Measurements from ENCODE around the gene HELZ2.
"Not testable (repeated sequence)": the region's sequence is repeated elsewhere in the genome, so short reads cannot be mapped to it uniquely, and the experiment has no call there.

The HELZ2 gene

GRCh38 chr20:63565699-63566335 is 8.2 kb downstream of the HELZ2 start:
- no peak for DNase-seq

GRCh38 chr20:63565021-63565698 is 8.9 kb downstream of the HELZ2 start:
- DNase-seq: no peak

GRCh38 chr20:63564036-63564810 is 9.8 kb downstream of the HELZ2 start:
- DNase-seq: no peak

GRCh38 chr20:63563225-63563935 is 10.7 kb downstream of the HELZ2 start:
- no peak for DNase-seq

GRCh38 chr20:63562461-63563224 is 11.4 kb downstream of the HELZ2 start:
- no peak for DNase-seq

GRCh38 chr20:63561624-63562396 is 12.2 kb downstream of the HELZ2 start:
- DNase-seq: no peak

GRCh38 chr20:63560856-63561609 is 13.0 kb downstream of the HELZ2 start:
- DNase-seq: no peak

GRCh38 chr20:63560333-63560805 is 13.7 kb downstream of the HELZ2 start:
- no peak for DNase-seq

- not testable (repeated sequence) for DNase-seq
These were observed 14.3 kb downstream of the HELZ2 start for GRCh38 chr20:63559485-63560332.

GRCh38 chr20:63558804-63559484 is 15.1 kb downstream of the HELZ2 start:
- no peak for DNase-seq

GRCh38 chr20:63557481-63557891 is 16.6 kb downstream of the HELZ2 start:
- DNase-seq: no peak

GRCh38 chr20:63556873-63557478 is 17.1 kb downstream of the HELZ2 start:
- no peak for DNase-seq

GRCh38 chr20:63555661-63556381 is 18.2 kb downstream of the HELZ2 start:
- DNase-seq: no peak

- DNase-seq: no peak
These were observed 19.4 kb downstream of the HELZ2 start for GRCh38 chr20:63554361-63555278.

GRCh38 chr20:63553933-63554290 is 20.1 kb downstream of the HELZ2 start, which contains the start of gene FNDC11:
TSS of gene FNDC11 (plus strand) at chr20:63554159. CDS start at chr20:63555664, 1,505 bp downstream.
- peak in 1 of 56 donors; percentile 10 for DNase-seq

All from amygdala (tissue), 56 donors.